Natural killer cell (primary cell): ENCODE measurements around the gene SSU72. TPM values are rescaled to one million over a fixed set of nuclear protein-coding genes. Genes with fewer than 3 reads are reported as not detected.

Experiments used
- ATAC-seq, 3 donors: fragments of 150-1000 bp in 2 of 3; fragments of 200-7000 bp in 1 of 3; cut with Tn5 transposase; 1 replicate in 1 of 3; 2 replicates in 2 of 3; pipeline ENCODE4 v1.10.0; 2021; ENCODE audit warnings: mild to moderate bottlenecking in 2 of 3, moderate library complexity in 2 of 3
- DNase-seq, 2 donors: peaks; one replicate each; pipeline versions ENCODE4 v3.0.0 to v3.0.0-alpha.2; 2013 to 2021; ENCODE audit warnings: mixed read lengths in 1 of 2
- H3K27ac ChIP-seq: one replicate; pipeline ENCODE4 v1.5.1; 2013; ENCODE audit warnings: mild to moderate bottlenecking, low read length
- H3K27me3 ChIP-seq: one replicate; pipeline ENCODE4 v1.6.1; 2013; ENCODE audit warnings: low read length; ENCODE audit not compliant: control insufficient read depth, insufficient read depth
- H3K36me3 ChIP-seq: one replicate; pipeline ENCODE4 v1.6.1; 2013; ENCODE audit warnings: low read length; ENCODE audit not compliant: control insufficient read depth, insufficient read depth
- H3K4me1 ChIP-seq: one replicate; pipeline ENCODE4 v1.6.1; 2013; ENCODE audit warnings: low read length; ENCODE audit not compliant: control insufficient read depth, insufficient read depth
- H3K4me3 ChIP-seq: one replicate; pipeline ENCODE4 v1.5.1; 2013; ENCODE audit warnings: low read length
- H3K9me3 ChIP-seq: one replicate; pipeline ENCODE4 v1.6.1; 2013; ENCODE audit warnings: low read length; ENCODE audit not compliant: control insufficient read depth, insufficient read depth
- H3K27ac Mint-ChIP-seq, 2 donors: one replicate each; pipeline ENCODE4 v1.8.0; 2022; ENCODE audit warnings: mild to moderate bottlenecking in 2 of 2, mixed read lengths in 2 of 2, moderate library complexity in 1 of 2
- H3K27me3 Mint-ChIP-seq, 2 donors: one replicate each; pipeline ENCODE4 v1.8.0; 2022; ENCODE audit warnings: low read depth in 2 of 2, mixed read lengths in 2 of 2
- H3K36me3 Mint-ChIP-seq: one replicate; pipeline ENCODE4 v1.8.0; 2022; ENCODE audit warnings: mixed read lengths
- H3K4me1 Mint-ChIP-seq, 2 donors: one replicate each; pipeline ENCODE4 v1.8.0; 2022; ENCODE audit warnings: mixed read lengths in 2 of 2
- H3K4me3 Mint-ChIP-seq: one replicate; pipeline ENCODE4 v1.8.0; 2022; ENCODE audit warnings: mild to moderate bottlenecking, moderate library complexity, mixed read lengths
- H3K9me3 Mint-ChIP-seq, 2 donors: one replicate each; pipeline ENCODE4 v1.8.0; 2022; ENCODE audit warnings: mixed read lengths in 2 of 2
- CTCF ChIP-seq: fragments of 200-600 bp; IDR thresholded peaks from one replicate; pipeline ENCODE4 v1.8.0; 2022; ENCODE audit warnings: antibody characterized with exemption
- WGBS: methylation state at CpG from one replicate; pipeline ENCODE4 v1.1.7; 2013; ENCODE audit warnings: missing lambda C conversion rate; ENCODE audit not compliant: insufficient coverage; 5-methylcytosine and 5-hydroxymethylcytosine counted together
- intact Hi-C: fragments of 100-400 bp; cut with micrococcal nuclease; formaldehyde crosslinking; loops from one replicate; pipeline ENCODE4 v1.14.2; 2022
- total RNA-seq, 4 donors: library from RNA; stranded (reverse); fragments of 120-200 nt in 1 of 4; gene quantifications; one replicate each; pipeline versions ENCODE4 v1.2.3 to v1.2.4, GENCODE V29; 2013 to 2022

SSU72 gene
- total RNA-seq, 3 donors from 2014 or later (not counting 1 experiment from before 2014, with no cell fraction given): 87.5 to 107 (median 93.9) TPM

- DNase-seq: no peak
- 89% methylated on average over 19 of the region's 19 CpGs for WGBS
- Histone ChIP-seq H3K27me3 (no peaks in the 10 kb centered on the region), H3K4me1 (no peaks in the 10 kb centered on the region), H3K4me3 (no peak overlapping the region), H3K36me3 (peaks cover 3% of the 10 kb centered on the region), H3K9me3 (no peaks in the 10 kb centered on the region), H3K27ac (no peak overlapping the region)
- no peaks in the 10 kb centered on the region for H3K9me3 Mint-ChIP-seq
- intact Hi-C loops: no loop called here
- peaks cover 0 to 4% of the 10 kb centered on the region in 2 donors for H3K4me1 Mint-ChIP-seq
- no peak overlapping the region for H3K4me3 Mint-ChIP-seq
- H3K36me3 Mint-ChIP-seq: no peaks in the 10 kb centered on the region
- H3K27ac Mint-ChIP-seq: no peak overlapping the region
- ATAC-seq: no peak
- no peaks in the 10 kb centered on the region for H3K27me3 Mint-ChIP-seq
- no peak for TF ChIP-seq CTCF
Measured at GRCh38 chr1:1547476-1547875, 27.2 kb downstream of the SSU72 start.

GRCh38 chr1:1547011-1547410 is 27.7 kb downstream of the SSU72 start:
- no peaks in the 10 kb centered on the region for H3K27me3 Mint-ChIP-seq
- WGBS: 91% methylated on average over 8 of the region's 9 CpGs
- Histone ChIP-seq H3K9me3 (no peaks in the 10 kb centered on the region), H3K36me3 (peaks cover 5% of the 10 kb centered on the region), H3K27ac (no peak overlapping the region), H3K4me1 (no peaks in the 10 kb centered on the region), H3K27me3 (no peaks in the 10 kb centered on the region), H3K4me3 (no peak overlapping the region)
- intact Hi-C loops: no loop called here
- peaks cover 0 to 4% of the 10 kb centered on the region in 2 donors for H3K4me1 Mint-ChIP-seq
- H3K36me3 Mint-ChIP-seq: no peaks in the 10 kb centered on the region
- TF ChIP-seq CTCF: no peak
- DNase-seq: no peak
- no peak overlapping the region for H3K4me3 Mint-ChIP-seq
- H3K9me3 Mint-ChIP-seq: no peaks in the 10 kb centered on the region
- no peak overlapping the region for H3K27ac Mint-ChIP-seq
- no peak for ATAC-seq

- no peak overlapping the region for H3K27ac Mint-ChIP-seq
- TF ChIP-seq CTCF: no peak
Measured at GRCh38 chr1:1545946-1546737, 28.5 kb downstream of the SSU72 start.

GRCh38 chr1:1544544-1544943 is 30.1 kb downstream of the SSU72 start:
- H3K27ac Mint-ChIP-seq: no peak overlapping the region
- ATAC-seq: no peak
- no peak for DNase-seq
- no peaks in the 10 kb centered on the region for H3K9me3 ChIP-seq
- no peaks in the 10 kb centered on the region for H3K9me3 Mint-ChIP-seq
- H3K4me1 Mint-ChIP-seq: peaks cover 0 to 4% of the 10 kb centered on the region in 2 donors
- H3K36me3 Mint-ChIP-seq: no peaks in the 10 kb centered on the region
- H3K27me3 ChIP-seq: no peaks in the 10 kb centered on the region
- H3K27me3 Mint-ChIP-seq: no peaks in the 10 kb centered on the region
- H3K4me3 ChIP-seq: no peak overlapping the region
- no peak overlapping the region for H3K27ac ChIP-seq
- 87% methylated on average over 10 of the region's 10 CpGs for WGBS
- TF ChIP-seq CTCF: no peak
- intact Hi-C loops: no loop called here
- H3K4me3 Mint-ChIP-seq: no peak overlapping the region
- peaks cover 7% of the 10 kb centered on the region for H3K4me1 ChIP-seq
- peaks cover 5% of the 10 kb centered on the region for H3K36me3 ChIP-seq

More at GRCh38 chr1:1545946-1546737, 28.5 kb downstream of the SSU72 start:
- no peaks in the 10 kb centered on the region for H3K9me3 Mint-ChIP-seq
- Histone ChIP-seq H3K36me3 (peaks cover 5% of the 10 kb centered on the region), H3K4me1 (no peaks in the 10 kb centered on the region), H3K9me3 (no peaks in the 10 kb centered on the region), H3K4me3 (no peak overlapping the region), H3K27me3 (no peaks in the 10 kb centered on the region), H3K27ac (no peak overlapping the region)
- ATAC-seq (no peak), DNase-seq (no peak)
- H3K27me3 Mint-ChIP-seq: no peaks in the 10 kb centered on the region
- H3K4me3 Mint-ChIP-seq: no peak overlapping the region
- peaks cover 0 to 4% of the 10 kb centered on the region in 2 donors for H3K4me1 Mint-ChIP-seq
- intact Hi-C loops: no loop called here
- no peaks in the 10 kb centered on the region for H3K36me3 Mint-ChIP-seq
- WGBS: 95% methylated on average over 23 of the region's 23 CpGs
